CD14-positive monocyte (primary cell): ENCODE measurements around the gene MED8. TPM values are rescaled to one million over a fixed set of nuclear protein-coding genes. Genes with fewer than 3 reads are reported as not detected.

Experiments used
- DNase-seq, 3 donors: peaks; one replicate each; pipeline ENCODE4 v3.0.0-alpha.2; 2011 to 2022
- H2AFZ ChIP-seq: 2 replicates; pipeline ENCODE4 v1.6.0; 2012; ENCODE audit warnings: mild to moderate bottlenecking, low read depth, low read length, inconsistent platforms; ENCODE audit not compliant: insufficient read depth, poor library complexity, severe bottlenecking
- H3K27ac ChIP-seq, 2 donors: 1 replicate in 1 of 2; 2 replicates in 1 of 2; pipeline ENCODE4 v1.5.1; 2012 to 2013; ENCODE audit warnings: low read length in 2 of 2, control low read depth in 1 of 2, inconsistent platforms in 1 of 2, low read depth in 1 of 2, mild to moderate bottlenecking in 1 of 2
- H3K27me3 ChIP-seq, 2 donors: one replicate each; pipeline versions ENCODE4 v1.6.0 to v1.6.1; 2011 to 2013; ENCODE audit warnings: low read length in 2 of 2; ENCODE audit not compliant: control insufficient read depth in 2 of 2, insufficient read depth in 2 of 2
- H3K36me3 ChIP-seq, 2 donors: replicated peaks in 1 of 2; 1 replicate in 1 of 2; 2 replicates in 1 of 2; pipeline versions ENCODE4 v1.5.1 to v1.6.1; 2012 to 2013; ENCODE audit warnings: low read length in 2 of 2, control low read depth in 1 of 2, inconsistent platforms in 1 of 2, mild to moderate bottlenecking in 1 of 2; ENCODE audit not compliant: insufficient read depth in 2 of 2, control insufficient read depth in 1 of 2
- H3K4me1 ChIP-seq, 2 donors: 1 replicate in 1 of 2; 2 replicates in 1 of 2; pipeline versions ENCODE4 v1.5.1 to v1.6.1; 2012 to 2013; ENCODE audit warnings: low read length in 2 of 2, control low read depth in 1 of 2, inconsistent platforms in 1 of 2, mild to moderate bottlenecking in 1 of 2, moderate library complexity in 1 of 2; ENCODE audit not compliant: insufficient read depth in 2 of 2, control insufficient read depth in 1 of 2
- H3K4me2 ChIP-seq: replicated peaks from 2 replicates; pipeline ENCODE3; 2012; ENCODE audit warnings: low read length, moderate library complexity, mild to moderate bottlenecking; ENCODE audit not compliant: poor library complexity, severe bottlenecking; ENCODE audit errors: extremely low read depth
- H3K4me3 ChIP-seq, 3 experiments: fragments of 200-600 bp in 1 of 3; sonication (generic) in 1 of 3; replicated peaks in 1 of 3; 1 replicate in 2 of 3; 2 replicates in 1 of 3; pipeline ENCODE4 v1.5.1; 2011 to 2013; ENCODE audit warnings: low read length in 3 of 3, mild to moderate bottlenecking in 3 of 3, control low read depth in 2 of 3, low read depth in 2 of 3, inconsistent platforms in 1 of 3, moderate library complexity in 1 of 3
- H3K79me2 ChIP-seq: 2 replicates; pipeline ENCODE4 v1.6.0; 2012; ENCODE audit warnings: mild to moderate bottlenecking, control low read depth, inconsistent platforms, low read length, moderate library complexity; ENCODE audit not compliant: insufficient read depth
- H3K9ac ChIP-seq: 2 replicates; pipeline ENCODE4 v1.6.0; 2017; ENCODE audit warnings: low read length, mild to moderate bottlenecking; ENCODE audit not compliant: insufficient read depth, poor library complexity, severe bottlenecking
- H3K9me3 ChIP-seq, 2 donors: replicated peaks in 1 of 2; 1 replicate in 1 of 2; 2 replicates in 1 of 2; pipeline versions ENCODE4 v1.5.1 to v1.6.1; 2012 to 2013; ENCODE audit warnings: low read length in 2 of 2, control low read depth in 1 of 2; ENCODE audit not compliant: control insufficient read depth in 1 of 2, insufficient read depth in 1 of 2
- H4K20me1 ChIP-seq: 2 replicates; pipeline ENCODE4 v1.6.0; 2012; ENCODE audit warnings: mild to moderate bottlenecking, low read length, control low read depth, moderate library complexity; ENCODE audit not compliant: insufficient read depth
- H3K27ac Mint-ChIP-seq, 7 donors: one replicate each; pipeline ENCODE4 v1.8.0; 2020; ENCODE audit warnings: mild to moderate bottlenecking in 7 of 7, mixed read lengths in 7 of 7, moderate library complexity in 6 of 7, inconsistent platforms in 2 of 7
- H3K27me3 Mint-ChIP-seq, 3 donors: one replicate each; pipeline ENCODE4 v1.8.0; 2021 to 2022; ENCODE audit warnings: low read depth in 3 of 3, mild to moderate bottlenecking in 3 of 3, mixed read lengths in 3 of 3, moderate library complexity in 3 of 3, inconsistent platforms in 1 of 3
- H3K36me3 Mint-ChIP-seq, 2 donors: one replicate each; pipeline ENCODE4 v1.8.0; 2020; ENCODE audit warnings: mixed read lengths in 2 of 2, inconsistent platforms in 1 of 2, mild to moderate bottlenecking in 1 of 2
- H3K4me1 Mint-ChIP-seq: one replicate; pipeline ENCODE4 v1.8.0; 2020; ENCODE audit warnings: mild to moderate bottlenecking, mixed read lengths
- H3K4me3 Mint-ChIP-seq, 2 donors: one replicate each; pipeline ENCODE4 v1.8.0; 2020; ENCODE audit warnings: mild to moderate bottlenecking in 2 of 2, mixed read lengths in 2 of 2, moderate library complexity in 1 of 2
- H3K9me3 Mint-ChIP-seq, 7 donors: one replicate each; pipeline ENCODE4 v1.8.0; 2020 to 2022; ENCODE audit warnings: mixed read lengths in 7 of 7, mild to moderate bottlenecking in 6 of 7, moderate library complexity in 6 of 7, inconsistent platforms in 2 of 7
- CTCF ChIP-seq: fragments of 200-600 bp; IDR thresholded peaks from one replicate; pipeline ENCODE4 v1.8.0; 2022; ENCODE audit warnings: antibody characterized with exemption, mild to moderate bottlenecking
- WGBS: methylation state at CpG from one replicate; pipeline ENCODE4 v1.1.5; 2013; ENCODE audit warnings: missing lambda C conversion rate; ENCODE audit not compliant: insufficient coverage; 5-methylcytosine and 5-hydroxymethylcytosine counted together
- intact Hi-C, 2 donors: fragments of 100-400 bp; cut with micrococcal nuclease; formaldehyde crosslinking; loops; one replicate each; pipeline versions ENCODE4 v1.15.0 to v1.15.1; 2023
- polyA minus RNA-seq: library from RNA; depleted of rRNA, polyadenylated mRNA; stranded (reverse); fragments of >200 nt; gene quantifications from 2 replicates; pipeline ENCODE4 v1.2.3, GENCODE V29; 2012
- polyA plus RNA-seq, 3 donors: library from polyadenylated mRNA; depleted of rRNA in 1 of 3; unstranded in 2 of 3; stranded (reverse) in 1 of 3; fragments of 300-500 nt in 2 of 3; fragments of >200 nt in 1 of 3; fragmentation: Illumina TruSeq in 2 of 3; gene quantifications; 1 replicate in 2 of 3; 2 replicates in 1 of 3; pipeline ENCODE4 v1.2.3, GENCODE V29; 2012 to 2021
- total RNA-seq, 12 experiments: library from RNA in 1 of 12; stranded (reverse) in 1 of 12; fragments of 120-200 nt in 1 of 12; gene quantifications; one replicate each; pipeline ENCODE4 v1.2.4 and lab custom pipeline; 2013 to 2026; ENCODE audit warnings: mixed read lengths in 6 of 12, inconsistent platforms in 1 of 12

Gene MED8, protein sequence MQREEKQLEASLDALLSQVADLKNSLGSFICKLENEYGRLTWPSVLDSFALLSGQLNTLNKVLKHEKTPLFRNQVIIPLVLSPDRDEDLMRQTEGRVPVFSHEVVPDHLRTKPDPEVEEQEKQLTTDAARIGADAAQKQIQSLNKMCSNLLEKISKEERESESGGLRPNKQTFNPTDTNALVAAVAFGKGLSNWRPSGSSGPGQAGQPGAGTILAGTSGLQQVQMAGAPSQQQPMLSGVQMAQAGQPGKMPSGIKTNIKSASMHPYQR
- total RNA-seq (2013): 53.6 TPM
- 10 to 100 TPM; 16.6 to 41.8 (median 40.7) TPM for polyA plus RNA-seq
- polyA minus RNA-seq: 22.6 and 30.0 TPM in 2 replicates
- 12.4 to 43.4 (median 25.8) reads per million in 11 experiments for total RNA-seq (lab: John Stamatoyannopoulos, UW)

- under 1% methylated on average over 59 of the region's 65 CpGs for WGBS
- peaks cover 18 to 30% of the 10 kb centered on the region in 2 donors for H3K4me1 ChIP-seq
- H3K9ac ChIP-seq: peak within 1 kb of the TSS; percentile 79
- TF ChIP-seq CTCF: no peak
- H3K27ac ChIP-seq: peak within 1 kb of the TSS; percentile 24 to 88
- H3K9me3 ChIP-seq: no peaks in the 10 kb centered on the region
- peak within 1 kb of the TSS; percentile 87 for H3K4me2 ChIP-seq
- H3K9me3 Mint-ChIP-seq: peaks cover 0 to 1% (median 0%) of the 10 kb centered on the region in 7 donors
- H2AFZ ChIP-seq: peak within 1 kb of the TSS; percentile 88
- H3K36me3 ChIP-seq: peaks cover 34 to 53% of the 10 kb centered on the region in 2 donors
- intact Hi-C loops: loop anchor here (2.0 to 10.0 kb wide), 5 partner anchors 21 to 255 kb away; partner anchors contain the start of genes CDC20 (in 1 of the 2) and ELOVL1 (in 1 of the 2)
- H3K4me3 Mint-ChIP-seq: peak within 1 kb of the TSS; percentile 100
- H3K4me1 Mint-ChIP-seq: peaks cover 26% of the 10 kb centered on the region
- H3K4me3 ChIP-seq: peak within 1 kb of the TSS; percentile 54 to 94 (median 78)
- DNase-seq: peak; percentile 94 to 98 (median 96)
- peaks cover 38 to 39% of the 10 kb centered on the region in 2 donors for H3K36me3 Mint-ChIP-seq
- peaks cover 71% of the 10 kb centered on the region for H3K79me2 ChIP-seq
- no peaks in the 10 kb centered on the region for H3K27me3 ChIP-seq
- peaks cover 31% of the 10 kb centered on the region for H4K20me1 ChIP-seq
- peak within 1 kb of the TSS; percentile 97 to 100 (median 98) for H3K27ac Mint-ChIP-seq
- no peaks in the 10 kb centered on the region for H3K27me3 Mint-ChIP-seq
Measured at GRCh38 chr1:43389326-43390313, at the start of gene MED8, which contains the start of gene SZT2. TSS of gene MED8 (minus strand) at chr1:43389800. CDS start at chr1:43389764, 36 bp downstream. TSS of gene SZT2 (plus strand) at chr1:43389899. CDS start at chr1:43389969, 70 bp downstream.
